ENCODE measurements around the gene SAE1.

The SAE1 gene

GRCh38 chr19:47226426-47227351 is 96.1 kb downstream of the SAE1 start:
- no peak for TF ChIP-seq JUND (IDR thresholded peaks at IDR 0.05; ENCODE audit: low read depth)
- peak in 1 of 2 experiments; percentile 84 for DNase-seq (ENCODE audit: low read depth in 1 of 2, low spot score in 1 of 2)
- in situ Hi-C loops (cut with HindIII; ENCODE audit: low pct_unique_long_range_greater_than_20kb, low sequenced_read_pairs) = no loop called here

GRCh38 chr19:47227352-47228167 is 96.9 kb downstream of the SAE1 start:
- DNase-seq (ENCODE audit: low read depth in 1 of 2, low spot score in 1 of 2) = peak in 1 of 2 experiments; percentile 88
- in situ Hi-C loops (cut with HindIII; ENCODE audit: low pct_unique_long_range_greater_than_20kb, low sequenced_read_pairs) = no loop called here
- no peak for TF ChIP-seq JUND (IDR thresholded peaks at IDR 0.05; ENCODE audit: low read depth)

- no peak for TF ChIP-seq JUND (IDR thresholded peaks at IDR 0.05; ENCODE audit: low read depth)
- no peak for DNase-seq (ENCODE audit: low read depth in 1 of 2, low spot score in 1 of 2)
- in situ Hi-C loops (cut with HindIII; ENCODE audit: low pct_unique_long_range_greater_than_20kb, low sequenced_read_pairs) = no loop called here
Measured at GRCh38 chr19:47228168-47228936, 97.7 kb downstream of the SAE1 start.

GRCh38 chr19:47228937-47229675 is 98.5 kb downstream of the SAE1 start:
- TF ChIP-seq JUND (IDR thresholded peaks at IDR 0.05; ENCODE audit: low read depth) = no peak
- in situ Hi-C loops (cut with HindIII; ENCODE audit: low pct_unique_long_range_greater_than_20kb, low sequenced_read_pairs) = no loop called here
- no peak for DNase-seq (ENCODE audit: low read depth in 1 of 2, low spot score in 1 of 2)

GRCh38 chr19:47229676-47230053 is 99.0 kb downstream of the SAE1 start:
- in situ Hi-C loops (cut with HindIII; ENCODE audit: low pct_unique_long_range_greater_than_20kb, low sequenced_read_pairs) = no loop called here
- no peak for TF ChIP-seq JUND (IDR thresholded peaks at IDR 0.05; ENCODE audit: low read depth)
- no peak for DNase-seq (ENCODE audit: low read depth in 1 of 2, low spot score in 1 of 2)

- in situ Hi-C loops (cut with HindIII; ENCODE audit: low pct_unique_long_range_greater_than_20kb, low sequenced_read_pairs) = no loop called here
- no peak for TF ChIP-seq JUND (IDR thresholded peaks at IDR 0.05; ENCODE audit: low read depth)
- peak in 1 of 2 experiments; percentile 52 for DNase-seq (ENCODE audit: low read depth in 1 of 2, low spot score in 1 of 2)
Measured at GRCh38 chr19:47230054-47230920, 99.7 kb downstream of the SAE1 start.

- DNase-seq (ENCODE audit: low read depth in 1 of 2, low spot score in 1 of 2) = no peak
- TF ChIP-seq JUND (IDR thresholded peaks at IDR 0.05; ENCODE audit: low read depth) = no peak
- in situ Hi-C loops (cut with HindIII; ENCODE audit: low pct_unique_long_range_greater_than_20kb, low sequenced_read_pairs) = no loop called here
Measured at GRCh38 chr19:47230921-47231214, 100.2 kb downstream of the SAE1 start, which contains the start of gene BBC3. Gene BBC3 (minus strand): TSS chr19:47231199. CDS start chr19:47228431, 2,768 bp downstream.

- in situ Hi-C loops (cut with HindIII; ENCODE audit: low pct_unique_long_range_greater_than_20kb, low sequenced_read_pairs) = no loop called here
- DNase-seq (ENCODE audit: low read depth in 1 of 2, low spot score in 1 of 2) = peak in 1 of 2 experiments; percentile 70
- TF ChIP-seq JUND (IDR thresholded peaks at IDR 0.05; ENCODE audit: low read depth) = no peak
Measured at GRCh38 chr19:47231215-47232054, 100.8 kb downstream of the SAE1 start.

- DNase-seq (ENCODE audit: low read depth in 1 of 2, low spot score in 1 of 2) = no peak
- in situ Hi-C loops (cut with HindIII; ENCODE audit: low pct_unique_long_range_greater_than_20kb, low sequenced_read_pairs) = no loop called here
- no peak for TF ChIP-seq JUND (IDR thresholded peaks at IDR 0.05; ENCODE audit: low read depth)
Measured at GRCh38 chr19:47232422-47233211, 102.0 kb downstream of the SAE1 start.
